HG02943 (cell line): ENCODE data around the gene PGBD2.
"Not testable (repeated sequence)": the region's sequence is repeated elsewhere in the genome, so short reads cannot be mapped to it uniquely, and the experiment has no call there.

Source experiments
- ATAC-seq: cut with Tn5 transposase; IDR thresholded peaks from one replicate; pipeline ENCODE4 v1.9.1; 2021; ENCODE audit warnings: mild to moderate bottlenecking, low read depth, moderate library complexity; ENCODE audit not compliant: unreplicated experiment

PGBD2 gene

DNA sequence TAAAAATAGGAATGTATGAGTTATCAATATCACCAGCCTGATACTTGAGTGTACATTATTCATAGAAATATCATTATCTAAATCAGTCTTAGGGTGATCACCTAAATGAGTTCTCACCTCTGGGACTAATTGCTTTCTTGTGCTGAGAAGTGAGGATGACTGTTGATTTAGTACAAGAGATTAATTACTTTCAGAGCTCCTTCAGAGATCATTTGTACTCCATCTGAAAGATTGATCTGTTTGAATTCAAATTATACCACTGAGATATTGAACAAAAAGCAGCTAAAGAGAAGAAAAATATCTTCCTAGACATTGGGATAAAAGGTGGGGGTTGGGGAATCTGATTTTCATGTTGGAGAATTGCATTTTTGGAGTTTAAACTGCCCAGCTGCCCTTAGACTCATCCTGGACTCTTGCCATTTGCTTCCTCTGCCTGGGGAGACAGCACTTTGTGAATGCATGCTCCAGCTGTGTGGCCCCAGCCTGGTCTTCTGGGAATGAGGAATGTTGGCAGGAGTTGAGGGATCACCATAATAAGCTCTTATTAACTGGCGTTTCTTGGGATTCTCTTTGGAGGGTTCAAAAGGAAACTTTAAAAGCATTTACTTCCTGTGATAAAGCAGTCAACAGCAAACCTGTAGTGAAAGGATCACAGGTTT, 19.7 kb upstream of the PGBD2 start:
- ATAC-seq: no peak

DNA sequence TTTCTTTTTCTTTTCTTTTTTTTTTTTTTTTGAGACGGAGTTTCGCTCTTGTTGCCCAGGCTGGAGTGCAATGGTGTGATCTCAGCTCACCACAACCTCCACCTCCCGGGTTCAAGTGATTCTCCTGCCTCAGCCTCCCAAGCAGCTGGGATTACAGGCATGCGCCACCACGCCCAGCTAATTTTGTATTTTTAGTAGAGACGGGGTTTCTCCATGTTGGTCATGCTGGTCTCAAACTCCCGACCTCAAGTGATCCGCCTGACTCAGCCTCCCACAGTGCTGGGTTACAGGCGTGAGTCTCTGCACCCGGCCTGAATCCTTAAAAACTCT, 16.2 kb upstream of the PGBD2 start:
- not testable (repeated sequence) for ATAC-seq

DNA sequence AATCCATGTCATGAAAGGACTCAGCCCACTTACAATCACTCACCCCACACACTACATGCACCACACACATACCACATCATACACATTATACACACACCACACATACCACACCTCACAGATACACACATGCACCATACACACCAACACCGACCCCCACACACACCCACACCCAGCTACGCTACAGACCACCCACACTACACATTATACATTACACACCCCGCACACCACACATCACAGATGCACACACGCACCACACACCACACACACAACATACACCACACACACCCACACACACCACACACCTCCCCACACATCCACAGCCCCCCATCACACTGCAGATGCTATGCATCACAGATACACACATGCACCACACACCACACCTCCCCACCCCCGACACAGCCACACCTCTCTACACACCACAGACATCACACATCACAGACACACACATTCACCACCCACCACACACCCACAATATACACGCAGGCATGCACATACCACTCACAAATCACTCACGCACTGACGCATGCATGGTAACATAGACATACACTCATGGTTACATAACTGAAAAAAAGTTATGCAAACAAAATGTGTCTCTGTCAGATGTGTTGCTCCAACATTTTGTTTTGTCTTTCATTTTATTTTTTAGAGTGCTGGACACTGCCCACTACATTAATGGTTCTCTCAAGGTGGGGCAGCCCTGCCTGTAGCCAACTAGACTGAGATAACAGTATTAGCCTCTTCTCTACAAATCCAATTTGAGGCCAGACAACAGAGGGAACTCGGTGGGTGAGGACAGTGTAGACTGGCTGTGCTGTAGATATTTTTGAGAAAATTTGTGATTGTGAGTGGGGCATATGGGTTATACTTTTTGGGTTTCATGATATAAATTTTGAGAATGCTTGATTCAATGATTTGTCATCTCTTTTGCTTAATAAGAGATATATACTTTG, 15.2 kb upstream of the PGBD2 start:
- no peak for ATAC-seq

DNA sequence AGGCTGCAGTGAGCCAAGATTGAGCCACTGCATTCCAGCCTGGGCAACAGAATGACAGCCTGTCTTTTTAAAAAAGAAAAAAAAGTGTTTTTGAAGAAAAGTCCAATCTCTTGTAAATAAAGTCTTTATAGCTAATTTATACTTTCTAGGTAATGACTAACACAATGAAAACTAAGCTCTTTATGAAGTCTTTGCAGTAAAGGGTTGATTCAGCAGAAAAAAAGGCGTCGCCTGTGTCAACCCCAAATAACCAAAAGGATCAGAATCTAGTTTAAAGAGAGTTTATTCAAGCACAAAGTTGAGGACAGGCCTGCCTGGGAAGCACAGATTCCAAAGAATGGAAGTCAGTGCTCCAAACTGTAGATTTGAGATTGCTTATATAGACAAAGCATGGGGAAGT, 14.3 kb upstream of the PGBD2 start:
- ATAC-seq: no peak

DNA sequence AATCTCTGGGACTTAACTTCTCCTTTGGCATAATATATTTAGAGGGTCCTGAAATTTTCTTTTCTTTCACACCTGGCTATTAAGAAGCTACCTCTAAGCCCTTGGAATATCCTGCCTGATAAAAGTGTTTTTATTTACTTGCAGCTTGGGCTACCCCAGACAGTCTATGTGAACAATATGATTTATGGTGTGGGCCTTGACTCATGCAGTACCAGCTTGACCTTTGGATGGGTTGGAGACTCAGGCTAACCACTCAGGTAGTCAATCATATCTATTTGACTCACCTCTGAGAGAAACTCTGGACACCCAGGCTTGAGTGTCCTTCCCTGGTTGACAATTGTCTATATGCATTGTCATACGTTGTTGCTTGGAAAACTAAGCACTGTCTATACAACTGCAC, 13.4 kb upstream of the PGBD2 start:
- ATAC-seq: no peak

DNA sequence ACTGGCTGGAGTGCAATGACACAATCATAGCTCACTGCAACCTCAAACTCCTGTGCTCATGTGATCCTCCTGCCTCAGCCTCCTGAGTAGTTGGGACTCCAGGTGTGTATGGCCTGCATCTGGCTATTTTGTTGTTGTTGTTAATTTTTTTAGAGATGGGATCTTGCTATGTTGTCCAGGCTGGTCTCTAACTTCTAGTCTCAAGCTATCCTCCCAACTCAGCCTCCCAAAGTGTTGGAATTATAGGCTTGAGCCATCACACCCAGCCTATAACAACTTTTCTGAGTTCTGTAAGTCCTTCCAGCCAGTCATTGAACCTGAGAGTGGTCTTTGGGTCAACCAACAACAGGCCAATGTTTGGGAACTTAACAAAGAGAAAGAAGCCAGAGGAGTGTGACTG, 11.2 kb upstream of the PGBD2 start:
- ATAC-seq: no peak

DNA sequence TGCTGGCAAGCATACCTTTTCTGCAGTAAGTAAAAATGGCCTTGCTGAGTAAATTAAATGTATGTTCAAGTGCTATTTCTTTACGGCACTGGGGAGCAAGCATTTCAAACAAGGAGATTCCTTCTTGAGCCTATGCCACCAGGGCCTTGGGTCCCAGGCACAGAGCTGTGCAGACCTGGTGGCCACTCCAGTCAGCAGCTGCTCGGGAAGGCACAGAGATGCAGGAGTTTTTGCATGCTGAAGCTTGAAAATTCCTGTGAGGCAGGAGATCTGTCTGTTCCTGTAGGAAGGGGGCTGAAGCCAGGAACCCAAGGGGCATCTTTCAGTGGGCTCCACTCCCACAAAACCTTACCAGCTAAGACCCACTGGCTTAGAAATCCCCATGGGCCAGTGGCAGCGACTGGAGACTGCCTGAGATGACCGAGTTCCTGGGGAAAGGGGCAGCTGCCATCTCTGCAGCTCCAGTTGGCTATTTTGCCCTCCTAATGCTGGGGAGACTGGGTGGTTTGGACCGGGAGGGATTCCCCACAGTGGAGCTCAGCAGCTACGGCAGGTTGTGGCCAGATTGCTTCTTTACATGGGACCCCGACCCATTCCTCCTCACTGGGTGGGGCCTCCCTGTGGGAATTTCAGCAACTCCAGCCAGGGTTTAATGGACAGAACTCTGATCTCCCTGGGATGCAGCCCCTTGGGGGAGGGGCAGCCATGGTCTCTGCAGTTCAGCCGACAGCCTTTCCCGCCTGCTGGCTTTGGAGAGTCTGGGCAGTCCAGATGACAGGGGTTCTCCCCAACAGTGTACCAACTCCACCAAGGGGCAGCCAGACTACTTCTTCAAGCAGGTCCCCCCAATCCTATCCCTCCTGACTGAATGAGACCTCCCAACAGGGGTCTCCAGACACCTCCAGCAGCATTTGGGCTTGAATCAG, 8.4 kb upstream of the PGBD2 start:
- no peak for ATAC-seq

DNA sequence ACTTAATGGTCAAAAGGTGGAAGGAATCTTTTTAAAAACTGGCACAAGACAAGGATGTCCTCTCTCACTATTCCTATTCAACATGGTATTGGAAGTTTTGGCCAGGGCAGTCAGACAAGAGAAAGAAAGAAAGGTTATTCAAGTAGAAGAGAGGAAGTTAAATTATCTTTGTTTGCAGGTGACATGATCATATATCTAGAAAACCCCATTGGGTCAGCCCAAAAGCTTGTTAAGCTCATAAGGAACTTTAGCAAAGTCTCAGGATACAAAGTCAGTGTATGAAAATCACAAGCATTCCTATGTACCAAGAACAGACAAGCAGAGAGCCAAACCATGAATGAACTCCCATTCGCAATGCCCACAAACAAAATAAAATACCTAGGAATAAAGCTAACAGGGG, 5.4 kb upstream of the PGBD2 start:
- no peak for ATAC-seq

DNA sequence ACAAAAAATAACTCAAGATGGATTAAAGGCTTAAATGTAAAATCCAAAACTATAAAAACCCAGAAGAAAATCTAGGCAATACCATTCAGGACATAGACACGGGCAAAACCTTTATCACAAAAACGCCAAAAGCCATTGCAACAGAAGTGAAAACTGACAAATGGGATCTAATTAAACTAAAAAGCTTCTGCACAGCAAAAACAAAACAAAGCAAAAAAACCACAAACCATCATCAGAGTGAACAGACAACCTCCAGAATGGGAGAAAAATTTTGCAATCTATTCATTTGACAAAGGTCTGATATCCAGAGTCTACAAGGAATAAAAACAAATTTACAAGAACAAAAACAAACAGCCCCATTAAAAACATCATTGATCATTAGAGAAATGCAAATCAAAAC, 4.5 kb upstream of the PGBD2 start:
- ATAC-seq: no peak

DNA sequence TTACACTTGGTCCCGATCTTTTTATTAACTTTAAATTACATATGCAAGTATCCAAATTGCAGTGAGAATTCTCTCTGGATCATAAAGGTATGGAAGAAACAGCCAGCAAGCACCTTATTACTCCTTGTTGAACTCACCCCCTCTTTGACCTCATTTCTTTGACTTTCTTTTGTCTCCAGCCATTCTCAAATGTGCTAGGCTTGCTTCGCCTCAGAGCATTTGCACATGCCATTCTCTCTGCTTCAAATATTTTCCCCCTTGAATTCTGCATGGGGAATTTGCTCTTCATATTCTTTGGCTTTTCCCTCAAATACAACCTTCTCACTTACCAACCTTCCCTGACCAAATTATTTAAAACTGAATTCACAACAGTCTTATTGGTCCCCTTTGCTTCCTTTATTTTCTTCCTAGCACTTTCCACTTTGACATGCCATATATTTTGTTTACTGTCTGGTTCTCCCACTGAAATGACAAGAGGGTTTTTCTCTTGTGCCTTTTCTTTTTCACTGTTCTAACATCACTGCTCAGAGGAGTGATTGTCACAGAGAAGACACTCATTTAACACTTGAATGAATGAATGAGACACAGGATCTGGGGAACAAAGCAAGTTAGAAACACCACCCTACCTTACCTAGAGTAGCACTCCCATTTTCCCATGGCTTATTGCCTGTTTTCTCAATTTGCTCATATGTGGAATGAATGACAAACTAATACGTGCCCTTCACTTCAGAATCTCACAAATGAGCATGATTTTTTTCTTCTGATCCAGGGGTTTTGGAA, 1.4 kb upstream of the PGBD2 start:
- no peak for ATAC-seq

DNA sequence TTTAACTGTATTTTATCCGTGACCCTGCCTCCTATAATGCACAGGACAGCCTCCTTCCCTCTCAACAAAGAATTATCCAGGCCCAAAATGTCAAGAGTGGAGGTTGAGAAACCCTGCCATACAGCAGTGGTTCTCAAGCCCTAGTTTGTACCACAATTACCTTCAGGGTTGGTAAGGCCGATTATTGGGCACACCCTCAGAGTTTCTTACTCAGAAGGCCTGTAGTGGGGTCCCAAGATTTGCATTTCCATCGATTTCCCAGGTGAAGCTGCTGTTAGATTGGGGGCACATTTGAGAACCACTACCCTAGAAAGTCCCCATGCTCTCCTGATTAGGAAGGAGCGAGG, 400 bp upstream of the PGBD2 start:
- peak; percentile 0 for ATAC-seq

DNA sequence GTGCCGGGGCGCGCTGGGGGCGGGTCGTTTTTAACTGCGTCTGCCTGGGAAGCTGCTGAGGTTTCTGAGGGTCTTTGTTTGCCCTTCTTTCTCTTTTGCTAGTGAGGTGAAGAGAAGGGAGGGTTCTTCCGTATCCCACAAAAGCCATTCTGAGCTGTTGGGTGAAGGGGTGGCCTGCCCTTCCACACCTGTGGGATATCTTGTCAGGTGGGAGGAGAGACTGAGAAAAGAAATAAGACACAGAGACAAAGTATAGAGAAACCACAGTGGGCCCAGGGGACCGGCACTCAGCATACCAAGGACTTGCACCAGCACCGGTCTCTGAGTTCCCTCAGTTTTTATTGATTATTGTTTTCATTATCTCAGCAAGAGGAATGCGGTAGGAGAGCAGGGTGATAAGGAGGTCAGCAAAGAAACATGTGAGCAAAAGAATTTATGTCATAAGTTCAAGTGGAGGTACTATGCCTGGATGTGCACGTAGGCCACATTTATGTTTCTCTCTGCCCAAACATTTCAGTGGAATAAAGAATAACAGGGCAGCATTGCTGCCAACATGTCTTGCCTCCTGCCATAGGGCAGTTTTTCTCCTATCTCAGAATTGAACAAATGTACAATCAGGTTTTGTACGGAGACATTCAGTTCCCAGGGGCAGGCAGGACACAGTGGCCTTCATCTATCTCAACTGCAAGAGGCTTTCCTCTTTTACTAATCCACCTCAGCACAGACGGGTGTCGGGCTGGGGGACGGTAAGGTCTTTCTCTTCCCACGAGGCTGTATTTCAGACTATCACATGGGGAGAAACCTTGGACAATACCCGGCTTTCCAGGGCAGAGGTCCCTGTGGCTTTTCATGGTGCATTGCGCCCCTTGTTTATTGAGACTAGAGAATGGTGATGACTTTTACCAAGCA, 972 bp downstream of the PGBD2 start:
- peak; percentile 22 for ATAC-seq

DNA sequence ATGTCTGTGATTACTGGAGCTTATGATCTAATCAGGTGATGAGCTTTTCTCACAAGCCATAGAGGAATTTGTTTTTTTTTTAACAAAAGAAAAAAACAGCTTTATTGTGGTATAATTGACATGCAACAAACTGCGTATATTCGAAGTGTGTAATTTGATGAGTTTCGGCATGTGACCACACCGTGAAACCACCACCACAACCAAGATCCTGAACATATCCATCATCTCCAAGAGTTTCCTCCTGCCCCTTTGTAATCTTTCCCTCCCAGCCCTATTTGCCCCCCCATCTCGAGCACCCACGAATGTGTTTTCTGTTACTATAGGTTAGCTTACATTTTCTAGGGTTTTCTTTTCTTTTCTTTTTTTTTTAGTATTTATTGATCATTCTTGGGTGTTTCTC, 4.7 kb downstream of the PGBD2 start:
- ATAC-seq: no peak

DNA sequence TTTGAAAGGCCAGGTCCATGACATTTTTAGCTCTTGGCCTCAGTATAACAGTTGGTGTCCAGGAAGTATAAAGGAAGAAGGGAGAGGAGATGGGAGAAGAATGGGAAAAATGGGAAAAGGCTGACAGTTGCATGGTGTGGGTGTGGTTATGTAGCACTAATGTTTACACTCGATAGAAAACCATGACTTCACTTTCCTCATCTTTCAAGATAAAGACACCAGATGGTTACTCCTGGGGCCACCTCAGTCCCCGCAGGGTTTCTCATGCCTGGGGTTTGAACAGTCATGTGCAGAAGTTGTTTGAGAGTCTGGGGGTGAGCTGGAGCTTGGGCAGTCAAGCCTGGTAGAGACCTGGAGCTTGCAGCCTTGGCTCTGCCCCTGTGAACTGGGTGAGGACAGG, 7.9 kb downstream of the PGBD2 start:
- no peak for ATAC-seq

DNA sequence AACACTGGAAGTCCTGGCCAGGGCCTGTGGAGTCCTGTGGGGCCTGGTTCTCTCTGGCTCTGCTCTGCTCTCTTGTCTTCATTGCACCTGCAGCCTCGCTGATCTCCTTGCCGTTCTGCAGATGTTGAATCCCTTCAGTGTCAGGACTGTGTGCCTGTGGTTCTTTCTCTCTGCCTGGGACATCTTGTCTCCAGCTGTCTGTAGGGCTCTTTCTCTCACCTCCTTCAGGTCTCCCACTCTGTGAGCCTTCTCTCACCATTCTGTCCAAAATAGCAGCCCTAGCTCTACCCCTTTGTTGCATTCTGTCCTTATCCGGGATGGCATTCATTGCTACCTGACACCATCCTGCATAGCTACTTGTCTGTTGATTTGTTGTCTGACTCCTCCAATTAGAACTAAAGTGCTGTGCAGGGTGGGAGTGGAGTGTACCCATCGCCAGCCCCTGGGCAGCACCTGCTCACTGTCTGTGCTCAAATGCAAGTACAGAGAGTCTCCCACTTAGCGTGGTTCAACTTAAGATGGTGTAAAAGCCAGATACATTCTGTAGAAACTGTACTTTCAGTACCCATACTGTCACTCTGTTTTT, 8.9 kb downstream of the PGBD2 start:
- ATAC-seq: no peak

DNA sequence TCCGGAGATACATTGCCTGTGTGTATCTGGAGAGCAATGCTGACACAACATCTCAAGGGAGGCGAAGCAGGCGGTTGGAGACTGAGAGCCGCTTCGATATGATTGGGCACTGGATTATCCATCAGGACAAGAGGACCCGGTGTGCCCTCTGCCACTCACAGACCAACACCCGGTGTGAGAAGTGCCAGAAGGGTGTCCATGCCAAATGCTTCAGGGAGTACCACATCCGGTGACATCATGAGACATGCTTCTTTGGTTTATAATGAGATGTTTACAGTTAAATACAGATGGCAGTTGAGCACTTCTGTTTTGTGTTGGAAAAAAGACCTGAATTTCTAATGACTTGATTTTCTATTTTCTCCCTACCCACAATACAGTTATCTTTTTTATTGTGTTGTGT, 12.1 kb downstream of the PGBD2 start:
- ATAC-seq: no peak

DNA sequence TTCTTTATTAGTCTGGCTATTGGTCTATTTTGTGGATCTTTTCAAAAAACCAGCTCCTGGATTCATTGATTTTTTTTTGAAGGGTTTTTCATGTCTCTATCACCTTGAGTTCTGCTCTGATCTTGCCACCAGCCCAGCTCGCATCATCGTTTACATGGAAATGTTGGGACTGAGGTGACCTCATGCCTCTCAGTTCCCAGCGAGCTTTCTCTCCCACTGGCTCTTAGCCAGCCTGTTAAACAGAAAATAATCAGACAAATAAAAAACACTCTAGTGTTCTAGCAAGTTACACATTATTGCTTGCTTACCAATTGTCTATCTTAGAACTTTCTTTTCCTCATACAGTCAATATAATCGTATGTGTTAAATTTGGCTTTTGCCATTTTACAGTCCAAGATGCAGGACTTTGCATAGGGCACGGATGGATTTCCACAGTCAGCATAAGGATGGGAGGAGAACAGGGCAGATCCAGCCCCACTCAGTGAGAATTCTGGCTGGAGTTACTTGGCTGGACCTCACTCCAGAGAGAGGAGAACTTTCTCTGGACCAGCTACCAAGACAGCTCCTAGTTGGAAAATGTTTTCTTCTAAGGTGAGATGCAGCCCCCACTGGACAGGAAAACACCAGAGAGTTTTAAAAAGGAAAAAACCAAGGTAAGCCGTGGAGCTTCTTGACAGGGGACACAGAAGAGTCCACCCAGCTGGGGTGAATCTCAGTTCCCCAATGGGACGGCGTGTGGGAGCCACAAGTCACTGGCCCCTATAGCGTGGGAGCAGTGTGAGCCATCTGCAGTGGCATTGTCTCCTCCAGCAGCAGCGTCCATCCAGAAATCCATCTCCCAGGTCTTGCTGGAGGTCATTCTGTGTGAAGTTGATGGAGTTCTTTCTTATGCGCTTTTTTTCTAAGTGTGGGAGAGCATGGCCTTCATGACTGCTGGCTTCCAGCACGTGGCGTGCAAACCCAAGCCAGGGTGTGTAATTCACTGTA, 17.6 kb downstream of the PGBD2 start:
- no peak for ATAC-seq
